Subcutaneous abdominal adipose tissue (tissue), 5 donors: ENCODE results near the gene EHMT1.

ENCODE experiments used
- H3K27ac ChIP-seq: one replicate; pipeline ENCODE4 v1.7.0; 2013; ENCODE audit warnings: low read depth, mild to moderate bottlenecking, inconsistent platforms, low read length, moderate library complexity
- H3K27me3 ChIP-seq, 5 donors: one replicate each; pipeline ENCODE4 v1.7.0; 2013; ENCODE audit warnings: low read length in 5 of 5, inconsistent platforms in 1 of 5; ENCODE audit not compliant: control insufficient read depth in 5 of 5, insufficient read depth in 4 of 5
- H3K36me3 ChIP-seq, 5 donors: one replicate each; pipeline ENCODE4 v1.7.0; 2013; ENCODE audit warnings: low read length in 5 of 5; ENCODE audit not compliant: control insufficient read depth in 5 of 5, insufficient read depth in 5 of 5
- H3K4me1 ChIP-seq, 5 donors: one replicate each; pipeline ENCODE4 v1.7.0; 2013; ENCODE audit warnings: low read length in 5 of 5, mild to moderate bottlenecking in 3 of 5, moderate library complexity in 1 of 5; ENCODE audit not compliant: control insufficient read depth in 5 of 5, insufficient read depth in 5 of 5
- H3K4me3 ChIP-seq, 5 donors: one replicate each; pipeline ENCODE4 v1.7.0; 2013; ENCODE audit warnings: low read length in 5 of 5, low read depth in 1 of 5
- H3K9ac ChIP-seq, 5 donors: one replicate each; pipeline ENCODE4 v1.7.0; 2013; ENCODE audit warnings: low read length in 5 of 5, mild to moderate bottlenecking in 4 of 5, moderate library complexity in 3 of 5
- H3K9me3 ChIP-seq, 5 donors: one replicate each; pipeline ENCODE4 v1.7.0; 2013; ENCODE audit warnings: low read length in 5 of 5; ENCODE audit not compliant: control insufficient read depth in 5 of 5
- donor health status: healthy.
- donor health status: healthy.
- donor health status: healthy.
- donor health status: healthy.
- donor health status: healthy.

EHMT1 gene

DNA sequence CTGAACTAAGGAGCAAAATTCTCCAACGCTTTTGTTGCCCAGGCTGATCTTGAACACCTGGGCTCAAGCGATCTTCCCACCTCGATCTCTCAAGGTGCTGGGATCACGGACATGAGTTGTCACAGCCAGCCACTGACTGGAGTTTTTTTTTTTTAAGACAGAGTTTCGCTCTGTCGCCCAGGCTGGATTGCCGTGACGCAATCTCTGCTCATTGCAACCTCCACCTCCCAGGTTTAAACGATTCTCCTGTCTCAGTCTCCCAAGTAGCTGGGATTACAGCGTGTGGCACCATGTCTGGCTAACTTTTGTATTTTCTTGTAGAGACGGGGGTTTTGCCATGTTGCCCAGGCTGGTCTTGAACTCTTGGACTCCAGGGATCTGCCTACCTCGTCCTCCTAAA, 58.2 kb downstream of the EHMT1 start:
- no peak overlapping the region for H3K4me3 ChIP-seq
- peaks cover 0 to 8% (median 5%) of the 10 kb centered on the region in 5 donors for H3K36me3 ChIP-seq
- peaks cover 0 to 21% (median 19%) of the 10 kb centered on the region in 5 donors for H3K4me1 ChIP-seq
- no peaks in the 10 kb centered on the region for H3K27me3 ChIP-seq
- no peak overlapping the region for H3K9ac ChIP-seq
- no peaks in the 10 kb centered on the region for H3K9me3 ChIP-seq
- no peak overlapping the region for H3K27ac ChIP-seq

- H3K9me3 ChIP-seq: no peaks in the 10 kb centered on the region
- no peak overlapping the region for H3K27ac ChIP-seq
- no peak overlapping the region for H3K9ac ChIP-seq
- H3K4me1 ChIP-seq: peaks cover 0 to 19% (median 15%) of the 10 kb centered on the region in 5 donors
- H3K4me3 ChIP-seq: no peak overlapping the region
- H3K27me3 ChIP-seq: no peaks in the 10 kb centered on the region
- peaks cover 0 to 8% (median 5%) of the 10 kb centered on the region in 5 donors for H3K36me3 ChIP-seq
Observed at GRCh38 chr9:137678202-137678601, 59.4 kb downstream of the EHMT1 start.

- Histone ChIP-seq H3K4me3 (no peak overlapping the region), H3K36me3 (peaks cover 0 to 8% (median 5%) of the 10 kb centered on the region in 5 donors), H3K27me3 (no peaks in the 10 kb centered on the region), H3K9ac (no peak overlapping the region), H3K27ac (no peak overlapping the region), H3K4me1 (peaks cover 0 to 9% (median 6%) of the 10 kb centered on the region in 5 donors), H3K9me3 (no peaks in the 10 kb centered on the region)
Observed at GRCh38 chr9:137679249-137679648, 60.4 kb downstream of the EHMT1 start.

DNA sequence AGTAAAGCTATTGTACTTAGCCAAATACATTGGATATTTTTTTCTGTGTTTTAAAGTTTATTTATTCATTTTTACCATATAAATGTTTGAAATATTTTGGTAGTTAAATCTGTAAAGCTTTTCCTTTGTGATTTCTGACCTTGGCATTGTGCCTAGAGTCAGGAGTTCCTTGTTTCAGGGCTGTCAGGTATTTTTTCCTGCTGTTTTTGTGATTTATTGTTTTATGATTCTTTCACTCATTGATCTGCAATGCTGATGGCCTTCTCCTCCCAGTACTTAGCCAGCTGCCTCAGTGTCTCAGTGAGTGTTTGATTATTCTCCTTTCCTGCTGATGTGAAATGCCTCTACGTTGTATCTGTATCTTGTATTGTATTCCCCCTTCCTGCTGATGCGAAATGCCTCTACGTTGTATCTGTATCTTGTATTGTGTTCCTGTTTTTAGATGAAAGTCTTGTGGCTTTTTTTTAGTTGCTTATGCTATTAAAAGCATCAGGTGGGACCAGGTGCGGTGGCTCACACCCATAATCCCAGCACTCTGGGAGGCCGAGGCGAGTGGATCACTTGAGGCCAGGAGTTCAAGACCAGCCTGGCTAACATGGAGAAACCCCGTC, 61.0 kb downstream of the EHMT1 start:
- Histone ChIP-seq H3K27me3 (no peaks in the 10 kb centered on the region), H3K9me3 (no peaks in the 10 kb centered on the region), H3K4me3 (no peak overlapping the region), H3K4me1 (peaks cover 0 to 4% (median 3%) of the 10 kb centered on the region in 5 donors), H3K9ac (no peak overlapping the region), H3K36me3 (peaks cover 0 to 8% (median 5%) of the 10 kb centered on the region in 5 donors), H3K27ac (no peak overlapping the region)

- no peak overlapping the region for H3K4me3 ChIP-seq
- H3K4me1 ChIP-seq: peaks cover 0 to 4% (median 2%) of the 10 kb centered on the region in 5 donors
- H3K9ac ChIP-seq: no peak overlapping the region
- H3K27ac ChIP-seq: no peak overlapping the region
- H3K27me3 ChIP-seq: no peaks in the 10 kb centered on the region
- H3K36me3 ChIP-seq: peaks cover 0 to 8% (median 5%) of the 10 kb centered on the region in 5 donors
- no peaks in the 10 kb centered on the region for H3K9me3 ChIP-seq
Observed at GRCh38 chr9:137680444-137681358, 61.9 kb downstream of the EHMT1 start.

GRCh38 chr9:137682428-137683105, 63.8 kb downstream of the EHMT1 start:
- Histone ChIP-seq H3K36me3 (peaks cover 0 to 8% (median 5%) of the 10 kb centered on the region in 5 donors), H3K4me3 (no peak overlapping the region), H3K27me3 (no peaks in the 10 kb centered on the region), H3K4me1 (peaks cover 0 to 4% (median 2%) of the 10 kb centered on the region in 5 donors), H3K9me3 (no peaks in the 10 kb centered on the region), H3K9ac (no peak overlapping the region), H3K27ac (no peak overlapping the region)

- H3K4me1 ChIP-seq: peaks cover 0 to 4% (median 2%) of the 10 kb centered on the region in 5 donors
- no peak overlapping the region for H3K27ac ChIP-seq
- no peak overlapping the region for H3K9ac ChIP-seq
Observed at GRCh38 chr9:137683262-137683864, 64.6 kb downstream of the EHMT1 start.

DNA sequence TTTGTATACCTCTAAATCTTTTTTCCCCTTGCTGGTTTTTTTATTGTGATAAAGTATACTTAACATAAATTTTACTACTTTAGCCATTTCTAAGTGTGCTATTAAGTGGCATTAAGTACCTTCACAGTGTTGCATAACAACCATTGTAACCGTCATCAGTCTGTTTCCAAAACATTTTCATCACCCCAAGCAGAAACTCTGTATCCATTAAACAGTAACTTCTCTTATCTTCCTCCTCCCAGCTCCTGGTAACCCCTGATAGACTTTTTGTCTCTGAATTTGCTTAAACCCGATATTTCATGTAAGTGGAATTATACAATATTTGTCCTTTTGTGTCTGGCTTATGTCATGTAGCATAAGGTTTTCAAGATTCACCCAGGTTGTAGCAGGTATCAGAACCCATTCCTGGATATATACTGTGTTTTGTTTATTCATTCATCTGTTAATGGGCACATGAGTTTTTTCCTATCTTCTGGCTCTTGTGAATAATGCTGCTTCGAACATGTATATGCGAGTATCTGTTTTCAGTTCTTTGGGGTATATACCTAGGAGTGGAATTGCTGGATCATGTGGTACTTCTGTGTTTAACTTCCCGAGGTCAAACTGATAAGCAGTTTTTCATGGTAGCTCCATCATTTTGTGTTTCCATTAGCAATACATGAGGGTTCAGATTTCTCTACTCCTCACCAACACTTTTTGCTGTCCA, 66.4 kb downstream of the EHMT1 start:
- no peak overlapping the region for H3K4me3 ChIP-seq
- H3K36me3 ChIP-seq: peaks cover 0 to 4% (median 0%) of the 10 kb centered on the region in 5 donors
- H3K27me3 ChIP-seq: no peaks in the 10 kb centered on the region
- peaks cover 0 to 13% (median 6%) of the 10 kb centered on the region in 5 donors for H3K4me1 ChIP-seq
- no peak overlapping the region for H3K9ac ChIP-seq
- H3K27ac ChIP-seq: no peak overlapping the region
- H3K9me3 ChIP-seq: no peaks in the 10 kb centered on the region

More at GRCh38 chr9:137683262-137683864, 64.6 kb downstream of the EHMT1 start:
- Histone ChIP-seq H3K4me3 (no peak overlapping the region), H3K9me3 (no peaks in the 10 kb centered on the region), H3K36me3 (peaks cover 0 to 6% (median 5%) of the 10 kb centered on the region in 5 donors), H3K27me3 (no peaks in the 10 kb centered on the region)

- Histone ChIP-seq H3K4me3 (no peak overlapping the region), H3K27ac (no peak overlapping the region), H3K9me3 (no peaks in the 10 kb centered on the region), H3K36me3 (peaks cover 0 to 3% (median 0%) of the 10 kb centered on the region in 5 donors), H3K27me3 (no peaks in the 10 kb centered on the region), H3K4me1 (peaks cover under 1 to 17% (median 10%) of the 10 kb centered on the region in 5 donors), H3K9ac (no peak overlapping the region)
Observed at GRCh38 chr9:137685741-137686420, 67.1 kb downstream of the EHMT1 start.
